H1 (cell line): ENCODE data around the gene SSX2IP. TPM values are rescaled to one million over a fixed set of nuclear protein-coding genes. Genes with fewer than 3 reads are reported as not detected.

ENCODE experiments used
- CTCF ChIA-PET: fragments of 300-600 bp; sonication (Branson Sonifier 250); formaldehyde crosslinking; loops from one replicate; lab custom pipeline; 2021; ENCODE audit not compliant: partially characterized antibody; lab: Charles Lee
- POLR2A ChIA-PET: fragments of 300-600 bp; sonication (Branson Sonifier 250); formaldehyde crosslinking; loops from one replicate; lab custom pipeline; 2021; ENCODE audit warnings: inconsistent platforms; ENCODE audit not compliant: partially characterized antibody; lab: Charles Lee
- DNase-seq, 2 experiments: peaks; one replicate each; pipeline versions ENCODE4 v3.0.0 to v3.0.0-alpha.2; 2010 to 2022; ENCODE audit warnings: low spot score in 2 of 2, low read depth in 1 of 2, mixed read lengths in 1 of 2
- FAIRE-seq: peaks from 2 replicates; lab custom pipeline; 2011; peaks lifted over from hg19 to GRCh38; lab: Jason Lieb, UNC
- H2AFZ ChIP-seq: 2 replicates; pipeline ENCODE4 v1.8.1; 2012; ENCODE audit warnings: low read length, inconsistent platforms
- H2AK5ac ChIP-seq: 2 replicates; pipeline ENCODE4 v1.6.1; 2013; ENCODE audit warnings: low read depth, low read length
- H2BK120ac ChIP-seq: replicated peaks from 2 replicates; pipeline ENCODE3; 2013; ENCODE audit warnings: low read depth, low read length, inconsistent platforms
- H2BK12ac ChIP-seq: 2 replicates; pipeline ENCODE4 v1.6.1; 2013; ENCODE audit warnings: low read depth, low read length
- H2BK15ac ChIP-seq: 2 replicates; pipeline ENCODE4 v1.6.1; 2013; ENCODE audit warnings: low read length
- H2BK20ac ChIP-seq: 2 replicates; pipeline ENCODE4 v1.6.1; 2013; ENCODE audit warnings: low read length
- H2BK5ac ChIP-seq: 2 replicates; pipeline ENCODE4 v1.6.1; 2013; ENCODE audit warnings: low read depth, low read length
- H3K14ac ChIP-seq: 2 replicates; pipeline ENCODE4 v1.6.1; 2013; ENCODE audit warnings: inconsistent platforms; ENCODE audit not compliant: insufficient read length
- H3K18ac ChIP-seq: 2 replicates; pipeline ENCODE4 v1.6.1; 2013; ENCODE audit warnings: low read length; ENCODE audit errors: extremely low read depth
- H3K23ac ChIP-seq: 2 replicates; pipeline ENCODE4 v1.6.1; 2013; ENCODE audit warnings: inconsistent platforms; ENCODE audit not compliant: insufficient read length
- H3K23me2 ChIP-seq: 2 replicates; pipeline ENCODE4 v1.6.1; 2013; ENCODE audit warnings: low read depth, low read length
- H3K27ac ChIP-seq: 2 replicates; pipeline ENCODE4 v1.6.1; 2011; ENCODE audit warnings: low read depth, low read length, inconsistent platforms
- H3K27me3 ChIP-seq, 4 experiments: replicated peaks in 1 of 4; 1 replicate in 1 of 4; 2 replicates in 3 of 4; pipeline versions ENCODE4 v1.6.1 to v1.8.1; 2011 to 2013; ENCODE audit warnings: low read length in 3 of 4, mild to moderate bottlenecking in 3 of 4, inconsistent platforms in 2 of 4, mixed read lengths in 2 of 4, moderate library complexity in 1 of 4; ENCODE audit not compliant: control insufficient read depth in 3 of 4, insufficient read depth in 3 of 4; ENCODE audit errors: extremely low read depth in 1 of 4
- H3K36me3 ChIP-seq, 4 experiments: 2 replicates each; pipeline versions ENCODE4 v1.6.1 to v1.8.1; 2011 to 2013; ENCODE audit warnings: mild to moderate bottlenecking in 4 of 4, low read length in 3 of 4, moderate library complexity in 2 of 4, control low read depth in 1 of 4, inconsistent platforms in 1 of 4; ENCODE audit not compliant: insufficient read depth in 4 of 4, control insufficient read depth in 2 of 4
- H3K4ac ChIP-seq: replicated peaks from 2 replicates; pipeline ENCODE3; 2013; ENCODE audit warnings: low read length, low read depth, mixed read lengths, inconsistent platforms; ENCODE audit not compliant: insufficient read length
- H3K4me1 ChIP-seq, 4 experiments: replicated peaks in 1 of 4; 1 replicate in 1 of 4; 2 replicates in 3 of 4; pipeline versions ENCODE4 v1.6.1 to v1.8.1; 2011 to 2013; ENCODE audit warnings: low read length in 3 of 4, inconsistent platforms in 2 of 4, mixed read lengths in 1 of 4; ENCODE audit not compliant: insufficient read depth in 4 of 4, control insufficient read depth in 3 of 4
- H3K4me2 ChIP-seq, 2 experiments: 2 replicates each; pipeline versions ENCODE4 v1.6.1 to v1.8.1; 2011 to 2013; ENCODE audit warnings: low read depth in 2 of 2, low read length in 2 of 2, control low read depth in 1 of 2, inconsistent platforms in 1 of 2, mild to moderate bottlenecking in 1 of 2; ENCODE audit not compliant: insufficient read depth in 1 of 2
- H3K4me3 ChIP-seq, 4 experiments: fragments of 200-600, 300-600 bp in 1 of 4; sonication (generic), shearing (Covaris generic), sonication (Bioruptor Twin) in 1 of 4; 2 replicates each; pipeline versions ENCODE4 v1.5.1 to v1.8.1; 2011 to 2016; ENCODE audit warnings: low read length in 4 of 4, low read depth in 3 of 4, control low read depth in 2 of 4, inconsistent platforms in 2 of 4, mild to moderate bottlenecking in 2 of 4, mixed read lengths in 1 of 4, moderate library complexity in 1 of 4; ENCODE audit not compliant: insufficient read depth in 2 of 4; ENCODE audit errors: extremely low read depth in 1 of 4
- H3K56ac ChIP-seq: replicated peaks from 2 replicates; pipeline ENCODE3; 2013; ENCODE audit warnings: low read depth, mild to moderate bottlenecking, mixed read lengths, low read length, inconsistent platforms; ENCODE audit not compliant: insufficient read length
- H3K79me1 ChIP-seq: 2 replicates; pipeline ENCODE4 v1.6.1; 2013; ENCODE audit warnings: low read depth, low read length, control low read depth
- H3K79me2 ChIP-seq, 2 experiments: 2 replicates each; pipeline versions ENCODE4 v1.6.1 to v1.8.1; 2012 to 2013; ENCODE audit warnings: low read length in 2 of 2, mild to moderate bottlenecking in 2 of 2, inconsistent platforms in 1 of 2; ENCODE audit not compliant: insufficient read depth in 2 of 2, control insufficient read depth in 1 of 2
- H3K9ac ChIP-seq, 4 experiments: replicated peaks in 1 of 4; 1 replicate in 1 of 4; 2 replicates in 3 of 4; pipeline versions ENCODE4 v1.6.1 to v1.8.1; 2011 to 2013; ENCODE audit warnings: low read depth in 3 of 4, low read length in 3 of 4, control low read depth in 2 of 4, mild to moderate bottlenecking in 2 of 4, moderate library complexity in 2 of 4, inconsistent platforms in 1 of 4; ENCODE audit errors: extremely low read depth in 1 of 4
- H3K9me3 ChIP-seq, 2 experiments: 2 replicates each; pipeline versions ENCODE4 v1.6.1 to v1.8.1; 2012 to 2013; ENCODE audit warnings: mild to moderate bottlenecking in 2 of 2, moderate library complexity in 2 of 2, control low read depth in 1 of 2, inconsistent platforms in 1 of 2, low read depth in 1 of 2, low read length in 1 of 2, mixed read lengths in 1 of 2; ENCODE audit not compliant: insufficient read depth in 2 of 2
- H4K20me1 ChIP-seq, 2 experiments: replicated peaks in 1 of 2; 2 replicates each; pipeline versions ENCODE3 to v1.8.1; 2011 to 2013; ENCODE audit warnings: inconsistent platforms in 2 of 2, low read length in 2 of 2, mild to moderate bottlenecking in 1 of 2; ENCODE audit not compliant: insufficient read depth in 2 of 2, control insufficient read depth in 1 of 2
- H4K5ac ChIP-seq: 2 replicates; pipeline ENCODE4 v1.6.1; 2013; ENCODE audit warnings: low read length, low read depth, mixed read lengths, inconsistent platforms; ENCODE audit not compliant: insufficient read length
- H4K8ac ChIP-seq: 2 replicates; pipeline ENCODE4 v1.8.0; 2013; ENCODE audit warnings: mild to moderate bottlenecking, moderate library complexity, low read length, inconsistent platforms; ENCODE audit not compliant: insufficient read depth; ENCODE audit errors: extremely low read depth
- H4K91ac ChIP-seq: replicated peaks from 2 replicates; pipeline ENCODE3; 2013; ENCODE audit warnings: low read length, mixed read lengths, inconsistent platforms; ENCODE audit not compliant: insufficient read length
- BACH1 ChIP-seq: IDR thresholded peaks from 2 replicates; pipeline ENCODE4 v1.6.1; 2012; ENCODE audit warnings: low read length, improper control_type of control experiment
- CBX8 ChIP-seq: fragments of 300-800, 300-1000 bp; sonication (generic); IDR thresholded peaks from 2 replicates; pipeline ENCODE4 v1.7.1; 2016; ENCODE audit warnings: low read depth, low read length, borderline replicate concordance
- EZH2 ChIP-seq: fragments of 200-600 bp; sonication (generic); IDR thresholded peaks from 2 replicates; pipeline ENCODE4 v1.7.1; 2012; ENCODE audit warnings: low read depth, mild to moderate bottlenecking, moderate library complexity, low read length, inconsistent platforms; ENCODE audit not compliant: severe bottlenecking
- RBBP5 ChIP-seq: IDR thresholded peaks from 2 replicates; pipeline ENCODE4 v1.7.1; 2012; ENCODE audit warnings: low read depth, mild to moderate bottlenecking, inconsistent platforms, low read length, moderate library complexity, borderline replicate concordance
- SAP30 ChIP-seq: fragments of 300-600 bp; sonication (generic); IDR thresholded peaks from 2 replicates; pipeline ENCODE4 v1.7.1; 2012; ENCODE audit warnings: low read length, moderate library complexity, mild to moderate bottlenecking, inconsistent platforms; ENCODE audit not compliant: insufficient read depth, insufficient replicate concordance
- SUZ12 ChIP-seq: fragments of 200-600 bp; sonication (generic); IDR thresholded peaks from 2 replicates; pipeline ENCODE4 v1.6.1; 2012; ENCODE audit warnings: mild to moderate bottlenecking, inconsistent platforms, low read length, moderate library complexity, mixed read lengths
- TCF12 ChIP-seq: IDR thresholded peaks from 2 replicates; pipeline ENCODE4 v1.6.1; 2011; ENCODE audit warnings: low read depth, mild to moderate bottlenecking, low read length
- YY1 ChIP-seq: IDR thresholded peaks from 2 replicates; pipeline ENCODE4 v1.6.1; 2011; ENCODE audit warnings: low read depth, mild to moderate bottlenecking, low read length
- ZNF274 ChIP-seq: IDR thresholded peaks from 2 replicates; pipeline ENCODE4 v1.7.0; 2012; ENCODE audit warnings: low read length, borderline replicate concordance; ENCODE audit errors: extremely low read depth
- WGBS, 2 experiments: shearing (Covaris generic) in 1 of 2; methylation state at CpG; one replicate each; pipeline versions ENCODE4 v1.1.6 to v1.1.7; 2013 to 2015; ENCODE audit warnings: low lambda C conversion rate in 2 of 2, mixed read lengths in 2 of 2, inconsistent platforms in 1 of 2, low coverage in 1 of 2, missing lambda C conversion rate in 1 of 2; ENCODE audit not compliant: insufficient replicate concordance in 2 of 2, insufficient coverage in 1 of 2, insufficient read length in 1 of 2; ENCODE audit errors: extremely low coverage in 1 of 2, missing lambda C conversion rate in 1 of 2; 5-methylcytosine and 5-hydroxymethylcytosine counted together
- polyA plus RNA-seq, 7 experiments: library from polyadenylated mRNA; depleted of rRNA in 3 of 7; stranded (reverse) in 5 of 7; unstranded in 2 of 7; fragments of >200 nt in 5 of 7; fragments of 200-250 nt in 2 of 7; gene quantifications; 1 replicate in 5 of 7; 2 replicates in 1 of 7; 4 replicates in 1 of 7; pipeline versions ENCODE4 v1.2.1 to v1.2.3, GENCODE V29; 2011 to 2013; ENCODE audit warnings: missing spikeins in 2 of 7, mixed read lengths in 2 of 7
- total RNA-seq: library from RNA; stranded (reverse); fragmentation: NEBNext Ultra II Directional; extraction: Animal tissue kit (Norgen Biotek cat#: 25700); gene quantifications from 2 replicates; pipeline ENCODE4 v1.2.1, GENCODE V29; 2021
- TF ChIP-seq, protein P1 (sequence below): IDR thresholded peaks from 2 replicates; pipeline ENCODE4 v1.6.1; 2012; ENCODE audit warnings: low read length, inconsistent platforms

SSX2IP gene
- total and polyA plus RNA-seq, 2 of the 8 experiments (the other 6 are each of a cell fraction or from before 2014, with no cell fraction given) = 4.0 to 31.3 TPM

GRCh38 chr1:84672080-84672854 lies 18.0 kb downstream of the SSX2IP start:
- Histone ChIP-seq H2BK5ac (no peak overlapping the region), H2AFZ (no peak overlapping the region), H3K4me3 (no peak overlapping the region), H3K79me1 (no peaks in the 10 kb centered on the region; the same call in 1 of the 2 replicates), H3K23me2 (no peaks in the 10 kb centered on the region), H3K27me3 (no peaks in the 10 kb centered on the region), H2BK15ac (no peak overlapping the region), H2BK12ac (no peak overlapping the region), H3K18ac (no peak overlapping the region), H4K8ac (no peak overlapping the region), H2BK120ac (no peak overlapping the region), H3K4ac (no peak overlapping the region), H3K23ac (no peak overlapping the region), H3K27ac (no peak overlapping the region), H3K14ac (no peak overlapping the region), H2AK5ac (no peak overlapping the region), H3K4me2 (no peak overlapping the region), H3K36me3 (peaks cover 0 to 6% (median 1%) of the 10 kb centered on the region in 4 experiments; a peak in 3 of 8 replicates), H2BK20ac (no peak overlapping the region), H4K91ac (no peak overlapping the region), H3K56ac (no peak overlapping the region), H3K79me2 (peaks cover 0 to 57% of the 10 kb centered on the region in 2 experiments; a peak in 3 of 4 replicates), H4K20me1 (no peaks in the 10 kb centered on the region), H3K9ac (no peak overlapping the region), H4K5ac (no peak overlapping the region), H3K9me3 (no peaks in the 10 kb centered on the region), H3K4me1 (peaks cover 0 to 18% (median 8%) of the 10 kb centered on the region in 4 experiments; a peak in 4 of 7 replicates)
- 91% methylated on average over 3 of the region's 3 CpGs; no CpG with 5 or more reads in 1 of the 2 experiments for WGBS, 2 experiments
- DNase-seq (no peak), FAIRE-seq (no peak)
- POLR2A ChIA-PET = interaction anchor here (0.6 kb wide), 1 partner anchor 34 kb away, joined by 3 read pairs; no protein-coding TSS in a partner anchor
- CTCF ChIA-PET = interaction anchor here (0.6 to 1.0 kb wide), 5 partner anchors 17 to 68 kb away, joined by 3 to 4 read pairs (median 3); partner anchors contain the start of gene SSX2IP
- TF ChIP-seq ZNF274 (no peak), SUZ12 (no peak), BACH1 (no peak), TCF12 (no peak), YY1 (no peak), RBBP5 (no peak), CBX8 (no peak), EZH2 (no peak), SAP30 (no peak)
- TF ChIP-seq, protein P1, sequence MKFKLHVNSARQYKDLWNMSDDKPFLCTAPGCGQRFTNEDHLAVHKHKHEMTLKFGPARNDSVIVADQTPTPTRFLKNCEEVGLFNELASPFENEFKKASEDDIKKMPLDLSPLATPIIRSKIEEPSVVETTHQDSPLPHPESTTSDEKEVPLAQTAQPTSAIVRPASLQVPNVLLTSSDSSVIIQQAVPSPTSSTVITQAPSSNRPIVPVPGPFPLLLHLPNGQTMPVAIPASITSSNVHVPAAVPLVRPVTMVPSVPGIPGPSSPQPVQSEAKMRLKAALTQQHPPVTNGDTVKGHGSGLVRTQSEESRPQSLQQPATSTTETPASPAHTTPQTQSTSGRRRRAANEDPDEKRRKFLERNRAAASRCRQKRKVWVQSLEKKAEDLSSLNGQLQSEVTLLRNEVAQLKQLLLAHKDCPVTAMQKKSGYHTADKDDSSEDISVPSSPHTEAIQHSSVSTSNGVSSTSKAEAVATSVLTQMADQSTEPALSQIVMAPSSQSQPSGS = no peak
